T-helper 2 cell treated with Interferon-gamma antibody and Interleukin-4, amounts not matched to agents 5 μg/mL and 100 μg/mL, for 36 hours (primary cell): ENCODE data around the gene CFAP221.

Experiments used
- DNase-seq: peaks from one replicate; pipeline ENCODE4 v3.0.0; 2021; ENCODE audit warnings: low spot score
- H3K27ac Mint-ChIP-seq: one replicate; pipeline ENCODE4 v1.8.0; 2021; ENCODE audit warnings: mild to moderate bottlenecking, mixed read lengths
- H3K27me3 Mint-ChIP-seq: one replicate; pipeline ENCODE4 v1.8.0; 2021; ENCODE audit warnings: low read depth, mixed read lengths
- H3K36me3 Mint-ChIP-seq: one replicate; pipeline ENCODE4 v1.8.0; 2021; ENCODE audit warnings: low read depth, mixed read lengths
- H3K4me1 Mint-ChIP-seq: one replicate; pipeline ENCODE4 v1.8.0; 2021; ENCODE audit warnings: low read depth, mixed read lengths
- H3K4me3 Mint-ChIP-seq: one replicate; pipeline ENCODE4 v1.8.0; 2022; ENCODE audit warnings: mild to moderate bottlenecking, moderate library complexity, mixed read lengths
- H3K9me3 Mint-ChIP-seq: one replicate; pipeline ENCODE4 v1.8.0; 2021; ENCODE audit warnings: mixed read lengths

CFAP221 gene

DNA sequence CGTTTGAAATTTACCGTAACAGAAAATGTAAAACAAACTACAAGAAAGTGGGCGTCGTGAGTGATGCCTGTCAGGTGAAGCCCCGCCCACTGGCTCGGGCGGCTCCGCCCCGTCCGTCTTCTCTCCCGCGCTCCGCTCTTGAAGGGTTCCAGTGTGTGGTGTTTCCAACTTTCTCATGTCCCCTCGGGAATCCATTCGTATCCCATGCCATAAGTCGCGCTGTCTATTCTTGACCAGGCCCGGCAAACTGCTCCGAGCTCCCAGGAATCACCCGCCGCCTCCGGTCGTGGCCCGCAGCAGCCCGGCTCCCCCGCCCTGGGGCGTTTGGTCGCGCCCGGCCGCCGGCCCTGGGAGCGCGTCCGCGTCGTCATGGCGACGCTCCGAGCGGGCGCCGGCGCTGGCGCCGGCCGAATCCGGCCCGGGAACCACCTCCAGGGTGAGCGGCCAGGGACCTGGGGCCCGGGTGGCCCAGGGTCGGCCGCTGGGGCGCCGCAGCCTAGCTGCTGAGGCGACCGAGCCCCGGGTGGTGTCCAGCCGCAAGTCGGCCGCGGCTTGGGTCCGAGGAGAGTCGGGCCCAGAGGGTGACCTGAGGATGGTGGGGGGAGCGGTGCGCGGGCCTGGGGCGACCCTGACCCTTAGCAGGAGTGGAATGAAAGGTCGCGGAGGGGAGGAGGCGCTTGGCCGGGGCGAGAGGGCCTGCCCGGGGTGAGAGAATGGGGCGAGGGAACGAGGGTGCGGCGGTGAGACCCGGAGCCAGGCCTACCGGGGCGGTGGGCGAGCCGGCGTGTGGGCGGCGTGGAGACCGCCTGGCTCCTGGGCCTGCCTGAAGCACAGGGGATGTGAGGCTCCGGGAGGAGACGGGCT lies at the start of gene CFAP221:
Gene CFAP221 (plus strand): TSS at position 375 of the 864 bp plus-strand sequence. CDS start 1,683 bp downstream, outside the sequence.
- Mint-ChIP-seq H3K9me3 (no peaks in the 10 kb centered on the region), H3K4me3 (peak within 1 kb of the TSS; percentile 67), H3K36me3 (no peaks in the 10 kb centered on the region), H3K27ac (no peak within 1 kb of the TSS), H3K27me3 (peaks cover 50% of the 10 kb centered on the region), H3K4me1 (peaks cover 4% of the 10 kb centered on the region)
- peak; percentile 48 for DNase-seq

DNA sequence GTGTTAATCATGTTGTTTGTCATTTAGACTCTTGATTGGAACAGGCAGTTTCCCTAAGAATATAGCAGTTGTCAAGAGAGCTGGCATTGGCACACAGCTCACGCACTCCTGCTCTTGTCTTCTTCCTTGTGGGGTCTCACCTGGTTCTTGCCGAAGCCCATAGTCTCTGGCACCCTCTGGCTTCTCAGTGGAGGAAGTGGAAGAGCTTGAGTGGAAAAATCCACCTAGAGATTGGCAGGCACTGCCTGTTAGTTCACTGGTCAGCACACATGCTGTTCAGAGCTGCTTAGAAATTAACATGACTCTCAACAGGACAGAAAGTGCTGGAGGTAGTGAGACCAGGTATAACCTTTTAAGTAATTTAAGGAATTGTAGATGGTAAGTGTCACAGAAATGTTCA lies 48.3 kb upstream of the CFAP221 start:
- Mint-ChIP-seq H3K9me3 (peaks cover 19% of the 10 kb centered on the region), H3K27ac (no peak overlapping the region), H3K27me3 (peaks cover 12% of the 10 kb centered on the region), H3K4me1 (no peaks in the 10 kb centered on the region), H3K36me3 (no peaks in the 10 kb centered on the region), H3K4me3 (no peak overlapping the region)
- no peak for DNase-seq

DNA sequence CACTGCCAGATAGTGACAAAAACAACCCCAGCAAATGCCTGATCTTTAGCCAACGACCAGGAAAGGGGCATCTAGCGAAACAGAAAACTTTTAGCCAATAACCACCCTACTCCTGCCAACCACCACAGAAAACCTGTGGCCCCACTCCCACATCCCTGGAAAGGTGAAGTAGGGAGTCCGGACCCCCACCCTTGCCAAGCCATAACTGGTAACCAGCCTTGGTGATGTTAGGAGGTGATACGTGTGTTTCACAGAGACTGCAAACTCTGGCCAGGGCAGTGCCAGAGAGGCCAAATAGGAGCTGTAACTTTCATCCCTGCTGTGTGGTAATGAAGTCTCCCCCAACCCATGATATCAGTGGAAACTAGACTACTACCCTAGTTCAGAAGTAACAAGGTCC lies 47.6 kb upstream of the CFAP221 start:
- Mint-ChIP-seq H3K27me3 (peaks cover 12% of the 10 kb centered on the region), H3K36me3 (no peaks in the 10 kb centered on the region), H3K4me3 (no peak overlapping the region), H3K4me1 (no peaks in the 10 kb centered on the region), H3K27ac (no peak overlapping the region), H3K9me3 (peaks cover 24% of the 10 kb centered on the region)
- no peak for DNase-seq

DNA sequence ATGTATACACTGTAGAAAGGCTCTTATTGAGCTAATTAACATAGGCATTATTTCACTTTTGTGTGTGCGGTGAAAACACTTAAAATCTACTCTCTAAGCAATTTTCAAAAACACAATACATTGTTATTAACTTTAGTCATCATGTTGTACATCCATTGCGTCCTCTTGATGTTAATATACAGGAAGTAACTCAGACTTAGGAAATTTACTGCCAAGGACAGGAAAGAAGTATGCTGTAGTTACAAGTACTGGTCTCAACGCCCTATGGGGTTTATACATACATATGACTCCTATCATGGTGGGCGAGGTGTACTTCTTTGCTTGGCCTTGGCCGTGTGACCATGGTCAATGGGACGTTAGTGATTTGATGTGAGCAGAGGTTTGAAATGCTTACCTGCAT lies 35.5 kb upstream of the CFAP221 start:
- Mint-ChIP-seq H3K36me3 (no peaks in the 10 kb centered on the region), H3K4me1 (no peaks in the 10 kb centered on the region), H3K27ac (no peak overlapping the region), H3K27me3 (peaks cover 3% of the 10 kb centered on the region), H3K9me3 (no peaks in the 10 kb centered on the region), H3K4me3 (no peak overlapping the region)
- no peak for DNase-seq

DNA sequence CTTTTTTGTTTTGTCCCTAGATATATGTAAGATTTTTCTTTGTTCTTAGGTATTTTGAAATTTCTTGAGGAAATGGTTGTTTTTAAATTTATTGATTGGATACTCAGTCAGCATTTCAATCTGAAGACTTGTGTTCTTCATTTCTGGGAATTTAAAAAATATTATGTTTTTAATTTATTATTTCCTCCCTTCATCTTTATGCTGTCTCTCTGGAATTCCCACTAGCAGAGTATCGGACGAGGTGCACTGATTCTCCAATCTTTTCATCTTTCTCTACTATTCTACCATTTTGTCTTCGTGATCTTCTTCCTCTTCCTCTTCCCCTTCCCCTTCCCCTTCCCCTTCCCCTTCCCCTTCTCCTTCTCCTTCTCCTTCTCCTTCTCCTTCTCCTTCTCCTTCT lies 32.3 kb upstream of the CFAP221 start:
- Mint-ChIP-seq H3K27me3 (peaks cover 6% of the 10 kb centered on the region), H3K9me3 (no peaks in the 10 kb centered on the region), H3K27ac (no peak overlapping the region), H3K4me3 (no peak overlapping the region), H3K36me3 (no peaks in the 10 kb centered on the region), H3K4me1 (no peaks in the 10 kb centered on the region)
- no peak for DNase-seq

DNA sequence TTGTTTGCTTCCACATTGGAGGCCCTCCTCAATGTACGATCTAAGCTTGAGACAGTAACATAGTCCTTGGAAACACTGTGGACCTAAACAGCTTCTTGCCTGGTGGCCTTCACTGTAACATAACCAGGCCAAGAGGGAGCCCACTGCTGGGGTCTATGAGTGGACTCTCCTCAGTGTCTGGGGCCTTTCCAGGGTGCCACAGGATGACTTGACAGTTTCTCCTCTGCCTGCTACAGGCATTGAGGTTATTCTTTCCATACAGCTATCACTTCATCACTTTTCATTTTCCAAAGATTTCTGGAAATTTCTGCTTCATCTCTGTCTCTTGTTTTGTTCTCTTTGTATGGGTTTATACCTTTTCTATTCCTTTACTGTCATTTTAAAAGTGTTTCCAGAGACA lies 31.3 kb upstream of the CFAP221 start:
- H3K4me1 Mint-ChIP-seq, result peaks cover 2% of the 10 kb centered on the region

DNA sequence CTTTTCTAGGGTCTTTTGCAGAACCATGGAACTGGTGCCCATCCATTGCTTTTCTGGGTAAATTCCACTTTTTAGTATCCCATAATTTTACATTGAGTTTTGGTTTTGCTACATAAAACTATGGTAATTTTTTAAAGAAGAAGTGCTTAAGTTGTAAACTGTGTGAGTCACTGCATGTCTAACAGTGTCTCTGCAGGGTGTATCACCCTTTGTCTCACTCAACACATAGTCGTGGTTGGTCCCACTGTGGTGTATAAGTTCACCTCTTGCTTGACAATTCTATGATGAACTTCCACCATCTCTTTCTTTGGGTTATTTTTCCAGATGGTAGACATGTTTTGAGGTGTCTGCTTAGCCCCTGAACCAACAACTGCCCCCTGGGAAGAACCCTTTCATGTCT lies 30.4 kb upstream of the CFAP221 start:
- Mint-ChIP-seq H3K36me3 (no peaks in the 10 kb centered on the region), H3K4me1 (peaks cover 2% of the 10 kb centered on the region), H3K9me3 (no peaks in the 10 kb centered on the region), H3K27me3 (peaks cover 8% of the 10 kb centered on the region), H3K27ac (no peak overlapping the region), H3K4me3 (no peak overlapping the region)
- no peak for DNase-seq

More for the DNA sequence above, 31.3 kb upstream of the CFAP221 start:
- Mint-ChIP-seq H3K9me3 (no peaks in the 10 kb centered on the region), H3K27ac (no peak overlapping the region), H3K36me3 (no peaks in the 10 kb centered on the region), H3K4me3 (no peak overlapping the region), H3K27me3 (peaks cover 8% of the 10 kb centered on the region)
- DNase-seq, result no peak

DNA sequence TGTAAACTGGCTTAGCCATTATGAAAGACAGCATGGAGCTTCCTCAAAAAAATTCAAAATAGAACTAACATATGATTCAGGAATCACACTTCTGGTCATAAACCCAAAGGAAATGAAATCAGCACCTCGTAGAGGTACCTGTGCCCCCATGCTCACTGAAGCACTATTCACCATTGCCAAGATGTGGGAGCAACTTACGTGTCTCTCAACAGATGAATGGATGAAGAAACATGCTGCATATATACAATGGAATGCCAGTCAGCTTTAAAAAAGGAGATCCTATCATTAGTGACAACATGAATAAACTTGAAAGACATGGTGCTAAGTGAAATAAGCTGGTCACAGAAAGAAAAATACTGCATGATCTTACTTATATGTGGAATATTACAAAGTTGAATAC lies 28.1 kb upstream of the CFAP221 start:
- H3K4me1 Mint-ChIP-seq, result peaks cover 2% of the 10 kb centered on the region
- DNase-seq, result no peak
- no peak overlapping the region for H3K4me3 Mint-ChIP-seq
- H3K27ac Mint-ChIP-seq, result no peak overlapping the region
- no peaks in the 10 kb centered on the region for H3K9me3 Mint-ChIP-seq
- H3K36me3 Mint-ChIP-seq, result no peaks in the 10 kb centered on the region
- peaks cover 5% of the 10 kb centered on the region for H3K27me3 Mint-ChIP-seq

DNA sequence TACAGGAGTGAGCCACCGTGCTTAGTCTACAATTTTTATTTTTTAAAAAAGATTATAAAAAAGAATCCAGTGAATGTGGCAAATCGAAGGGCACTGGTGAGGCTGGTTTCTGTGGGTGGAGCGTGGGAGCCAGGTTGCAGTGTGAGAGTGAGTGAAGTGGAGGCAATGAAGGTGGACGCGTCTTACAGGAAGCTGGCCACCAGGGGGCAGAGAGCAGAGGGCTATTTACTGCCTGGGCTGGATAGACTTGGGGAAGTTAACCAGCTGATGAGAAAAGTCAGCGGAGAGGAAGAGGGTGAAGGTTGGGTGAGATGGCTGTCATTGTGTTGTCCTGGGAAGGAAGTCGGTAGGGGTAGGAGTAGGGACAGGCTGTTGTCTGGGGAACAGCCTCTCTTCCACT lies 26.8 kb upstream of the CFAP221 start:
- Mint-ChIP-seq H3K9me3 (no peaks in the 10 kb centered on the region), H3K4me1 (peaks cover 2% of the 10 kb centered on the region), H3K27me3 (peaks cover 10% of the 10 kb centered on the region), H3K27ac (no peak overlapping the region), H3K36me3 (no peaks in the 10 kb centered on the region), H3K4me3 (no peak overlapping the region)
- DNase-seq, result peak; percentile 9

DNA sequence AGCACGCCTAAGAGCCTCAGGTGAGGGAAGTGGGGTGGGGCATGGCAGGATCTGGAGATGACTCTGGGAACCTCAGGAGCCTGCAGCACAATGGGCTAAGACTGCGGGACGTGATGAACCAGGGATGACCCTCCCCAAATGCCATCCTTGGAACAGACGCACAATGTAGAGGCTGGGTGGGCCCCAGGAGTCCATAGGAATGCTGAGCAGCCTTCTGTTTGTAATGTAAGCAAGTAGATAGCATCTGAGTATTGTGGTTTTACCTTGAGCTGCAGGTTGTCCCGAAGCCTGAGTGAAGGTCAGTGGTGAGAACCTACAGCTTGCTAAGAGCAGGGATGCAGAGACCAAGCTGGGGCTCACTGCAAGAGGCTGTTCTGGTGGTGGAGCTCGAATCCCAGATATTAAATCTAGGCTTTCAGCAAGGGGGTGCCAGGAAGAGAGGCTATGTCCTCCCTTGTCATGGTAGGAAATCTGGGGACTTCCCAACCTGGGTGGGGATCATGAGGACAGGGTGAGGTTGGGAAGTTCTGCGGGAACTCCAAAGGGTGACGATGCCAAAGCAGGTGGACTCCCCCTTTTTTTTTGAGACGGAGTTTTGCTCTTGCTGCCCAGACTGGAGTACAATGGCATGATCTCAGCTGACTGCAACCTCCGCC lies 25.7 kb upstream of the CFAP221 start:
- H3K9me3 Mint-ChIP-seq, result no peaks in the 10 kb centered on the region
- H3K36me3 Mint-ChIP-seq, result no peaks in the 10 kb centered on the region
- H3K4me1 Mint-ChIP-seq, result peaks cover 2% of the 10 kb centered on the region
- H3K4me3 Mint-ChIP-seq, result no peak overlapping the region
- peaks cover 18% of the 10 kb centered on the region for H3K27me3 Mint-ChIP-seq
- no peak overlapping the region for H3K27ac Mint-ChIP-seq
- no peak for DNase-seq

DNA sequence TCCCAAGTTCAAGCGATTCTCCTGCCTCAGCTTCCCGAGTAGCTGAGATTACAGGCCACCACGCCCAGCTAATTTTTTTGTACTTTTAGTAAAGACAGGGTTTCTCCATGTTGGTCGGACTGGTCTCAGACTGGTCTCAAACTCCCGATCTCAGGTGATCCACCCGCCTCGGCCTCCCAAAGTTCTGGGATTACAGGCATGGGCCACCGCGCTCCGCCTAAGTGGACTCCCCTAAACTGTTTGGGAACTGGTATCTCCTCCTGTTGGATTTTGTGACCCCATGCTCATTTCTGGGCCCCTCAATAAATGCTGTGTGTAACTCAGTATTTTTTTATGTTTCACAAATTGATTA lies 25.2 kb upstream of the CFAP221 start:
- peaks cover 22% of the 10 kb centered on the region for H3K27me3 Mint-ChIP-seq
- H3K9me3 Mint-ChIP-seq, result no peaks in the 10 kb centered on the region
- no peak for DNase-seq
- no peak overlapping the region for H3K27ac Mint-ChIP-seq
- no peaks in the 10 kb centered on the region for H3K36me3 Mint-ChIP-seq
- no peak overlapping the region for H3K4me3 Mint-ChIP-seq
- peaks cover 2% of the 10 kb centered on the region for H3K4me1 Mint-ChIP-seq

DNA sequence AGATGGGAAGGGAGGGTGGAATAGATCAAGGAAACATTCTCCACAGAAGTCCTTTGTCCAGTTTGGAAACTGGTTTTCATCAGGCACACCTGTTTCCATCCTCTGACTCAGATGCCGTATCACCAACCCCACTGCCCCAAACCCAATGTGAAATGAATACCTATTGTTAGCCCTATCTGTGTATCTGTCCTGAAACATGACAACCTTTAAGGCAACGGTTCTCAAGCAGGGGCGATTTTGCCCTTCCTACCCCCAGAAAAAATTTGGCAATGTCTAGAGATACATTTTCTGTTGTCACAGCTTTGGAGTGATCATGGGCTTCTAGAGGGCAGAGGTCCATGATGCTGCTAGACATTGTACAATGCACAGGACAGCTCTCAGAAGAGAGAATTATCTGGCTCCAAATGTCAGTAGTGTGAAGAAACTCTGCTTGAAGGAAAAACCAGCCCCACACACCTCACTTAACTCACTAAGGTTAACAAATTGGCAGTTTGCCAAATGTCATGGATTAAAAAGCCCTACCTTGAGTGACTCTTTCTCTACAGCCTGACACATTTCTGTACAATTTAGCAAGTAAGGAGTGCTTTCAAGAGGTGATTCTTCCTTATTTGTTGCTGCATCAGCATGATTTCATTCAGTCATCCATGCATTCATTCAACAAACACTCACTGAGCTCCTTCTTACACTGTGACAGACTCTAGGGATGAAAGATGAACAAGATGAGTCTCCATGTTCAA lies 23.4 kb upstream of the CFAP221 start:
- peaks cover 2% of the 10 kb centered on the region for H3K4me1 Mint-ChIP-seq
- no peak for DNase-seq
- H3K36me3 Mint-ChIP-seq, result no peaks in the 10 kb centered on the region
- peaks cover 36% of the 10 kb centered on the region for H3K27me3 Mint-ChIP-seq
- H3K27ac Mint-ChIP-seq, result no peak overlapping the region
- no peak overlapping the region for H3K4me3 Mint-ChIP-seq
- no peaks in the 10 kb centered on the region for H3K9me3 Mint-ChIP-seq

DNA sequence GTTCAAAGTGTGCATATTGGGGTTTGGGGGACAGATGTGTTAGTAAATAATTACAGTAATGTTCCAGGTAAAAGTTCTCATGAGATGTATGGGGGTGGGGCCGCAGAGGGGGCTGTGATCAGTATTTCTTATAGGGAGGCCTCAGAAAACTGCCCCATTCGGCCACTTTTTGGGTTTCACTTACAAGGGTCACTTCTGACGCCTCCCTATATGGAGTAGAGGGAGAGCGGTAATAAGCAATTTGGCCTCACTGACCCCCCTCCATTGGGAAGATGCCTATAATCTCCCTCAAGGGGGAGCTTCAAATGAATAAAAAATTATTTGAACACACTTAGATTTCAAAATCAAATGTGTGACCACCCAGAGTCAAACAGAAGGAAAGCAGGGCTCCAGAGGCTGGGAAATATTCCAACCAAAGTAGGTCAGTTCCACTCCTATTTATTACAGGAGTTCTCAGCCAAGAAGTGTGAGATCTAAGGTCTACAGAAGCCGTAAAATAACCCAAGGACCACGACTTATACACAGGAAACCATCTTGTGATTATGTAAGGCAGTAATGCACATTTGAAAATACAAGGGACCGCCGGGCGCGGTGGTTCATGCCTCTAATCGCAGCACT lies 22.7 kb upstream of the CFAP221 start:
- DNase-seq, result no peak
- peaks cover 40% of the 10 kb centered on the region for H3K27me3 Mint-ChIP-seq
- H3K4me3 Mint-ChIP-seq, result no peak overlapping the region
- H3K4me1 Mint-ChIP-seq, result peaks cover 2% of the 10 kb centered on the region
- no peaks in the 10 kb centered on the region for H3K9me3 Mint-ChIP-seq
- no peaks in the 10 kb centered on the region for H3K36me3 Mint-ChIP-seq
- H3K27ac Mint-ChIP-seq, result no peak overlapping the region

DNA sequence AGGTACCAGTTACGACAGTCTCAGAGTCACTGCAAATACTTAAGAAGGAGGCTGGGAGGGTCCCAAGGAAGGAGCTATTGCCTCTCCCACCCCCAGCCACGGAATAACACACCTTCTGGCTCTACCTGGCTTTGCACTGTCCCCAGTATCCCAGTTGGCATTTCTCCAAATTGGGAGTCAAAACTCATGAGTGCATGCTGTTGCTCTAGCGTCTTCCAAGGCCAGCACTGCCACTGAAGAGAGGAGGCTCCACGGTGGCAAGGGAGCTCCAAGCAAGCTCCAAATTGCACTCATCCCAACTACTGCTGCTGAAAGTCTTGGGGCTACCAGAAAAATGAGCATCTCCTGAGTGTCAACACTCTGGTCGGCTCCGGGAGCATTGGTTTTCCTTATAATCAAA lies 21.6 kb upstream of the CFAP221 start:
- Mint-ChIP-seq H3K27me3 (peaks cover 45% of the 10 kb centered on the region), H3K36me3 (no peaks in the 10 kb centered on the region), H3K9me3 (no peaks in the 10 kb centered on the region), H3K27ac (no peak overlapping the region), H3K4me3 (no peak overlapping the region), H3K4me1 (no peaks in the 10 kb centered on the region)
- DNase-seq, result no peak
